HepG2 (cell line): Measurements from ENCODE around the gene PLXND1. TPM values are rescaled to one million over a fixed set of nuclear protein-coding genes. Genes with fewer than 3 reads are reported as not detected.
A peak's percentile ranks its signal among the peaks of the same experiment; 100 is the strongest.

Source experiments
- ARNT2 ChIP-seq: sonication (generic); formaldehyde crosslinking; IDR thresholded peaks from 2 replicates; pipeline ENCODE4 v1.8.0; 2022; ENCODE audit warnings: mild to moderate bottlenecking, low read depth, missing genetic modification reagents, moderate library complexity
- CBX2 ChIP-seq, 2 experiments: fragments of 200-600 bp in 1 of 2; sonication (generic); formaldehyde crosslinking in 1 of 2; IDR thresholded peaks; 2 replicates each; pipeline versions ENCODE4 v1.7.0 to v1.8.1; 2018 to 2022; ENCODE audit warnings: low read depth in 2 of 2, low read length in 1 of 2, mild to moderate bottlenecking in 1 of 2, missing genetic modification reagents in 1 of 2
- CSRNP2 ChIP-seq: sonication (generic); formaldehyde crosslinking; conservative IDR thresholded peaks from 2 replicates; pipeline ENCODE4 v1.8.0; 2022; ENCODE audit warnings: low read depth, missing genetic modification reagents
- EED ChIP-seq: sonication (generic); formaldehyde crosslinking; IDR thresholded peaks from 2 replicates; pipeline ENCODE4 v1.5.0; 2020; ENCODE audit warnings: mild to moderate bottlenecking, missing genetic modification reagents
- MEIS1 ChIP-seq: sonication (generic); formaldehyde crosslinking; IDR thresholded peaks from 2 replicates; pipeline ENCODE4 v1.9.0; 2021; ENCODE audit warnings: mild to moderate bottlenecking, missing genetic modification reagents, moderate library complexity, borderline replicate concordance
- PITX1 ChIP-seq: sonication (generic); formaldehyde crosslinking; IDR thresholded peaks from 2 replicates; pipeline ENCODE4 v1.5.1; 2020; ENCODE audit warnings: mild to moderate bottlenecking, missing genetic modification reagents
- POLR2A ChIP-seq, 2 experiments: IDR thresholded peaks; 2 replicates each; pipeline ENCODE4 v1.6.1; 2011; ENCODE audit warnings: low read depth in 2 of 2, low read length in 2 of 2, mild to moderate bottlenecking in 1 of 2, moderate library complexity in 1 of 2; ENCODE audit not compliant: insufficient read depth in 1 of 2
- POLR2AphosphoS2 ChIP-seq: IDR thresholded peaks from 2 replicates; pipeline ENCODE4 v1.6.1; 2011; ENCODE audit warnings: low read depth, low read length, improper control_type of control experiment
- SAP130 ChIP-seq: IDR thresholded peaks from 2 replicates; pipeline ENCODE4 v1.6.1; 2016; ENCODE audit warnings: low read depth
- SATB2 ChIP-seq: sonication (generic); formaldehyde crosslinking; IDR thresholded peaks from 2 replicates; pipeline ENCODE4 v1.5.0; 2020; ENCODE audit warnings: missing genetic modification reagents
- TOPORS ChIP-seq: sonication (generic); formaldehyde crosslinking; IDR thresholded peaks from 2 replicates; pipeline ENCODE4 v1.8.0; 2023; ENCODE audit warnings: mild to moderate bottlenecking, missing genetic modification reagents
- U2AF2 ChIP-seq: fragments of 200-400 bp; formaldehyde crosslinking; IDR thresholded peaks from 2 replicates; pipeline ENCODE4 v1.6.1; 2017; ENCODE audit warnings: low read depth, mild to moderate bottlenecking, low read length
- ZBTB10 ChIP-seq: sonication (generic); formaldehyde crosslinking; IDR thresholded peaks from 2 replicates; pipeline ENCODE4 v1.4.0; 2020; ENCODE audit warnings: missing genetic modification reagents, borderline replicate concordance
- ZFY ChIP-seq: sonication (generic); formaldehyde crosslinking; IDR thresholded peaks from 2 replicates; pipeline ENCODE4 v1.4.0; 2020; ENCODE audit warnings: missing genetic modification reagents
- ZIK1 ChIP-seq: sonication (generic); formaldehyde crosslinking; IDR thresholded peaks from 2 replicates; pipeline ENCODE4 v1.5.0; 2020; ENCODE audit warnings: mild to moderate bottlenecking, low read depth, missing genetic modification reagents, borderline replicate concordance
- ZNF335 ChIP-seq: sonication (generic); formaldehyde crosslinking; IDR thresholded peaks from 2 replicates; pipeline ENCODE4 v1.4.0; 2020; ENCODE audit warnings: missing genetic modification reagents
- ZNF558 ChIP-seq: sonication (generic); formaldehyde crosslinking; IDR thresholded peaks from 2 replicates; pipeline ENCODE4 v1.9.0; 2022; ENCODE audit warnings: mild to moderate bottlenecking, missing genetic modification reagents, borderline replicate concordance
- ZNF598 ChIP-seq: sonication (generic); formaldehyde crosslinking; IDR thresholded peaks from 2 replicates; pipeline ENCODE4 v1.5.1; 2020; ENCODE audit warnings: mild to moderate bottlenecking, missing genetic modification reagents, borderline replicate concordance
- polyA plus RNA-seq, 8 experiments: library from polyadenylated mRNA; depleted of rRNA in 3 of 8; stranded (reverse) in 7 of 8; unstranded in 1 of 8; fragments of >200 nt; fragmentation: Illumina TruSeq in 4 of 8; extraction: Trizol in 4 of 8; gene quantifications; 2 replicates each; pipeline versions ENCODE4 v1.2.1 to v1.2.3, GENCODE V29; 2011 to 2016; ENCODE audit warnings: low read depth in 4 of 8, missing spikeins in 1 of 8, mixed read lengths in 1 of 8; ENCODE audit not compliant: insufficient read depth in 1 of 8
- total RNA-seq, 5 experiments: library from RNA; depleted of rRNA; stranded (reverse); fragments of >200 nt; fragmentation: Illumina TruSeq; extraction: Trizol; gene quantifications; 2 replicates each; pipeline ENCODE4 v1.2.3, GENCODE V29; 2016; ENCODE audit warnings: low read depth in 1 of 5
- TF ChIP-seq, protein P1 (sequence below): sonication (generic); formaldehyde crosslinking; IDR thresholded peaks from 2 replicates; pipeline ENCODE4 v1.8.0; 2022; ENCODE audit warnings: mild to moderate bottlenecking, missing genetic modification reagents, borderline replicate concordance
- TF ChIP-seq, protein P2 (sequence below): sonication (generic); formaldehyde crosslinking; IDR thresholded peaks from 2 replicates; pipeline ENCODE4 v1.5.0; 2020; ENCODE audit warnings: mild to moderate bottlenecking, missing genetic modification reagents
- TF ChIP-seq, protein P3 (sequence below): sonication (generic); formaldehyde crosslinking; IDR thresholded peaks from 2 replicates; pipeline ENCODE4 v1.5.0; 2020; ENCODE audit warnings: missing genetic modification reagents

Gene PLXND1
- total and polyA plus RNA-seq, 2 of the 13 experiments (the other 11 are each of a cell fraction or from before 2014, with no cell fraction given): 15.9 to 42.0 TPM

DNA sequence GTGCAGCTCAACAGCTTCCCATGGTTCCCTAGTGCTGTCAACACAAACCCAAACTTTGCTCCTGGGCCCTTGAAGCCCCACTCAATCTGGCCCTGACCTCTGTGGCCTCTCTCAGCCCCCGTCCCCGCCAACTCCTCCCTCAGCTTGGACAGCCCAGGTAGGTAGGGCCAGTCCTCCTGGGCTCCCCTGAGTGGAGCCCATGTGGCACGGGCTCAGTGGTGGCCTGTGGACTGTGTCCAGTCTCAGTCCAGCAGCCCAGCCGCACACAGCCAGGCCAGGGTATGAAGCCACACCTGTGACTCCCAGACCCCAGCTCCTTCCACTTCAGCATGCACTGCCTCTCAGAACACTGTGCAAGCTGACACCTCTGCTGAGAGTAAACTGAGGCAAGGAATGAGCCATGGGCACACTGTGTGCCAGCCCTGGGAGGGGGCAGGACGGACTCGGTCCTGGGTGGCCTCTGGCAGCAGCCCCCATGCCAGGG is 11.5 kb downstream of the PLXND1 start (continued):
- TF ChIP-seq POLR2AphosphoS2: no peak
- no peak for TF ChIP-seq EED
- no peak for TF ChIP-seq SATB2 (CRISPR knock-in tag)
- TF ChIP-seq TOPORS (CRISPR knock-in tag): no peak
- TF ChIP-seq ZFY (CRISPR knock-in tag): peak; percentile 61
- TF ChIP-seq POLR2A (IDR thresholded peaks at IDR 0.05; ENCODE audit: insufficient read depth in 1 of 2, low read depth in 2 of 2, low read length in 2 of 2): peak in 1 of 2 experiments; percentile 47; a peak in 1 of 4 replicates
- TF ChIP-seq, protein P1, sequence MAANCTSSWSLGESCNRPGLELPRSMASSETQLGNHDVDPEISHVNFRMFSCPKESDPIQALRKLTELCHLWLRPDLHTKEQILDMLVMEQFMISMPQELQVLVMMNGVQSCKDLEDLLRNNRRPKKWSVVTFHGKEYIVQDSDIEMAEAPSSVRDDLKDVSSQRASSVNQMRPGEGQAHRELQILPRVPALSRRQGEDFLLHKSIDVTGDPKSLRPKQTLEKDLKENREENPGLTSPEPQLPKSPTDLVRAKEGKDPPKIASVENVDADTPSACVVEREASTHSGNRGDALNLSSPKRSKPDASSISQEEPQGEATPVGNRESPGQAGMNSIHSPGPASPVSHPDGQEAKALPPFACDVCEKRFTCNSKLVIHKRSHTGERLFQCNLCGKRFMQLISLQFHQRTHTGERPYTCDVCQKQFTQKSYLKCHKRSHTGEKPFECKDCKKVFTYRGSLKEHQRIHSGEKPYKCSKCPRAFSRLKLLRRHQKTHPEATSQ (CRISPR knock-in tag): 0 out of 2 replicates have a peak, but pooled peaks have one; percentile 58
- TF ChIP-seq, protein P2, sequence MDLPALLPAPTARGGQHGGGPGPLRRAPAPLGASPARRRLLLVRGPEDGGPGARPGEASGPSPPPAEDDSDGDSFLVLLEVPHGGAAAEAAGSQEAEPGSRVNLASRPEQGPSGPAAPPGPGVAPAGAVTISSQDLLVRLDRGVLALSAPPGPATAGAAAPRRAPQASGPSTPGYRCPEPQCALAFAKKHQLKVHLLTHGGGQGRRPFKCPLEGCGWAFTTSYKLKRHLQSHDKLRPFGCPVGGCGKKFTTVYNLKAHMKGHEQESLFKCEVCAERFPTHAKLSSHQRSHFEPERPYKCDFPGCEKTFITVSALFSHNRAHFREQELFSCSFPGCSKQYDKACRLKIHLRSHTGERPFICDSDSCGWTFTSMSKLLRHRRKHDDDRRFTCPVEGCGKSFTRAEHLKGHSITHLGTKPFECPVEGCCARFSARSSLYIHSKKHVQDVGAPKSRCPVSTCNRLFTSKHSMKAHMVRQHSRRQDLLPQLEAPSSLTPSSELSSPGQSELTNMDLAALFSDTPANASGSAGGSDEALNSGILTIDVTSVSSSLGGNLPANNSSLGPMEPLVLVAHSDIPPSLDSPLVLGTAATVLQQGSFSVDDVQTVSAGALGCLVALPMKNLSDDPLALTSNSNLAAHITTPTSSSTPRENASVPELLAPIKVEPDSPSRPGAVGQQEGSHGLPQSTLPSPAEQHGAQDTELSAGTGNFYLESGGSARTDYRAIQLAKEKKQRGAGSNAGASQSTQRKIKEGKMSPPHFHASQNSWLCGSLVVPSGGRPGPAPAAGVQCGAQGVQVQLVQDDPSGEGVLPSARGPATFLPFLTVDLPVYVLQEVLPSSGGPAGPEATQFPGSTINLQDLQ (CRISPR knock-in tag): no peak
- TF ChIP-seq SAP130 (CRISPR knock-in tag): peak; percentile 90
- TF ChIP-seq ZBTB10 (CRISPR knock-in tag): peak; percentile 71; the same call in 1 of the 2 replicates
- TF ChIP-seq ZNF598 (CRISPR knock-in tag): no peak
- TF ChIP-seq MEIS1: peak; percentile 54; the same call in 1 of the 2 replicates
- TF ChIP-seq ZIK1: no peak
- no peak for TF ChIP-seq ZNF335
- TF ChIP-seq CSRNP2: no peak
- no peak for TF ChIP-seq U2AF2
- TF ChIP-seq CBX2 (IDR thresholded peaks at IDR 0.05; ENCODE audit: low read depth, low read length): no peak
- no peak for TF ChIP-seq CBX2 (CRISPR knock-in tag; IDR thresholded peaks at IDR 0.05; ENCODE audit: low read depth)
- peak; percentile 45; the same call in 1 of the 2 replicates for TF ChIP-seq PITX1 (CRISPR knock-in tag)
- TF ChIP-seq, protein P3, sequence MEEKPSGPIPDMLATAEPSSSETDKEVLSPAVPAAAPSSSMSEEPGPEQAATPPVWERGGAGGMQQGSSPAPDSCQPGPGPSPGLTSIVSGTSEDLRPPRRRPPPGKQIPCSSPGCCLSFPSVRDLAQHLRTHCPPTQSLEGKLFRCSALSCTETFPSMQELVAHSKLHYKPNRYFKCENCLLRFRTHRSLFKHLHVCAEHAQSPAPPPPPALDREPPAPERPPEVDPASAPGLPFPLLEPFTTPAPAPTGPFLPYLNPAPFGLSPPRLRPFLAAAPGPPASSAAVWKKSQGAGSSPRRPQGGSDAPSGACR (CRISPR knock-in tag): 0 out of 2 replicates have a peak, but pooled peaks have one; percentile 60
- TF ChIP-seq ARNT2: no peak; the same call in 1 of the 2 replicates
- peak; percentile 62; the same call in 1 of the 2 replicates for TF ChIP-seq ZNF558 (CRISPR knock-in tag)
